ENCODE data around the gene MALAT1. TPM values are rescaled to one million over a fixed set of nuclear protein-coding genes. Genes with fewer than 3 reads are reported as not detected.
A peak's percentile ranks its signal among the peaks of the same experiment; 100 is the strongest.

MALAT1 gene
- total and polyA plus RNA-seq, 2 of the 13 experiments (the other 11 are each of a cell fraction or from before 2014, with no cell fraction given): 143 to 1,237 TPM

- TF ChIP-seq CSRNP2 (CRISPR knock-in tag; conservative IDR thresholded peaks at IDR 0.05; ENCODE audit: low read depth) (no peak), XBP1 (CRISPR knock-in tag; IDR thresholded peaks at IDR 0.05) (no peak), HHEX (CRISPR knock-in tag; IDR thresholded peaks at IDR 0.05) (no peak), NCOA2 (CRISPR knock-in tag; IDR thresholded peaks at IDR 0.05) (no peak; the same call in 1 of the 2 replicates), ATAD3A (CRISPR knock-in tag; IDR thresholded peaks at IDR 0.05) (no peak), ZNF644 (CRISPR knock-in tag; IDR thresholded peaks at IDR 0.05; ENCODE audit: low read depth) (no peak), ZNF782 (CRISPR knock-in tag; IDR thresholded peaks at IDR 0.05; ENCODE audit: borderline replicate concordance) (no peak), RFXAP (CRISPR knock-in tag; IDR thresholded peaks at IDR 0.05; ENCODE audit: borderline replicate concordance) (no peak), ZNF766 (CRISPR knock-in tag; IDR thresholded peaks at IDR 0.05; ENCODE audit: borderline replicate concordance) (no peak), KDM2A (CRISPR knock-in tag; IDR thresholded peaks at IDR 0.05; ENCODE audit: borderline replicate concordance, low read depth) (peak; percentile 54), FOXJ3 (CRISPR knock-in tag; IDR thresholded peaks at IDR 0.05; ENCODE audit: borderline replicate concordance) (no peak), HOXD1 (CRISPR knock-in tag; IDR thresholded peaks at IDR 0.05) (peak; percentile 46; the same call in 1 of the 2 replicates), HIC2 (CRISPR knock-in tag; IDR thresholded peaks at IDR 0.05; ENCODE audit: low read depth) (no peak; the same call in 1 of the 2 replicates), DR1 (CRISPR knock-in tag; IDR thresholded peaks at IDR 0.05) (no peak), RFXANK (CRISPR knock-in tag; IDR thresholded peaks at IDR 0.05) (no peak), ZNF616 (CRISPR knock-in tag; IDR thresholded peaks at IDR 0.05; ENCODE audit: low read depth) (no peak), ZNF850 (CRISPR knock-in tag; conservative IDR thresholded peaks at IDR 0.05) (no peak), GFI1 (CRISPR knock-in tag; IDR thresholded peaks at IDR 0.05; ENCODE audit: borderline replicate concordance) (peak; percentile 23; the same call in 1 of the 2 replicates), MLXIP (CRISPR knock-in tag; IDR thresholded peaks at IDR 0.05; ENCODE audit: borderline replicate concordance) (peak; percentile 46; the same call in 1 of the 2 replicates), ATF7-NPFF (CRISPR knock-in tag; IDR thresholded peaks at IDR 0.05; ENCODE audit: low read depth) (no peak), ZNF883 (CRISPR knock-in tag; IDR thresholded peaks at IDR 0.05; ENCODE audit: not compliant biosample characterization) (peak; percentile 50), MYC (CRISPR knock-in tag; IDR thresholded peaks at IDR 0.05; ENCODE audit: borderline replicate concordance) (peak; percentile 83; the same call in 1 of the 2 replicates), PHF5A (CRISPR knock-in tag; IDR thresholded peaks at IDR 0.05; ENCODE audit: low read depth, unreplicated experiment) (no peak), ZNF841 (CRISPR knock-in tag; IDR thresholded peaks at IDR 0.05; ENCODE audit: borderline replicate concordance) (no peak)
Observed at GRCh38 chr11:65524741-65525545, 26.1 kb downstream of the MALAT1 start, which contains the start of gene SCYL1 (continued).

Measured in HepG2 (cell line).